CD4-positive, alpha-beta T cell treated with Interleukin-15 for 4 hours (primary cell): ENCODE results near the gene MEGF6.
"Not testable (repeated sequence)": the region's sequence is repeated elsewhere in the genome, so short reads cannot be mapped to it uniquely, and the experiment has no call there.

ENCODE experiments used
- DNase-seq: peaks from one replicate; pipeline ENCODE4 v3.0.0-alpha.2; 2020; ENCODE audit warnings: low spot score

MEGF6 gene

DNA sequence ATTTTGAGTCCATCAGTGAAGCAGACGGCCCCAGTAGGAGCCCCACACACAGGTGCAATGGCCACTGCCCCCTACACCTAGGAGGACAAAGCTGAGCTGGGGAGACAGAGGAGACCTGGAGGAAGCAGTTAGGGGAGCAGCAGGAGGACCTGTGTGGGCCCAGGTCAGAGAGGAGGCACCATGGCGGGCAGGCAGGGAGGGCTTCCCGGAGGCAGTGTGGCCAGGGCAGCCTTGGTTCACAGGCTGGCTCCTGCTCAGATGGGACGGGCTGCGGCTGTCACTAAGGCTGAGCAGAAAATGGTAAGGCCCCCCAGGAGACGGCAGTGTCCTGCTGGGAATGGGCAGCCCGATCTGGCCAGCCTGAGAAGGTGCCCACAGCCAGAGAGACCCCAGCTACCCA lies 15.4 kb downstream of the MEGF6 start:
- no peak for DNase-seq

DNA sequence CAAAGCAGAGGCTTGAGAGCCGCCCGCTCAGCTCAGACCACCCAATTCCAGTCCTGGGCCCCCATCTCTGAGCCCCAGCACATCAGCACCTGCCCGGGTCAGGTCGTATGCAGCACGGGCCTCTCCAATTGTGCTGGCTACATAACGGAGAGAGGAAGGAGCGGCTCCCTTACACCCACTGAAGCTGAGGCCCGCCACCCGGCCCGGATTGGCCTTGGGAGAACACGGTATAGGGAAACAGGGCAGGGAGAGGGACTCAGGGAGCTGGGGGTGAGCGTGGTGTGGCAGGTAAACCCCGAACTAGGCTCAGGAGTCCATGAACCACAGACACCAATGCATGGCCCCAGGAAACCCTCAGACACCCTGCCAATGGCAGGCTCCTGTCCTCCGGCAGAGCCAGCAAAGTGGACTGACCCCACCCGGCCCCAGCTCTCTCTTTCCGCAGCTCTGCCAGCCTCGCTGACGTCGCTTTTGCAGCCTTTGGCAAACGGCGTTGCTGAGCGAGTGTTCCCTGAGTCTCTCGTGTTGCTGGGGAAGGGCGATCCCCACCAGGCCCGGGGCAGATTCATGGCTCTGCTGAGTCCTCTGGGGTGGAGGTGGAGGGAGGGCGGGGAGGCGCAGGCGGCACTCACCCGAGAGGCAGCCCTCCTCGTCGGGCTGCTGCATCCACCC lies 16.5 kb downstream of the MEGF6 start:
- DNase-seq = no peak

DNA sequence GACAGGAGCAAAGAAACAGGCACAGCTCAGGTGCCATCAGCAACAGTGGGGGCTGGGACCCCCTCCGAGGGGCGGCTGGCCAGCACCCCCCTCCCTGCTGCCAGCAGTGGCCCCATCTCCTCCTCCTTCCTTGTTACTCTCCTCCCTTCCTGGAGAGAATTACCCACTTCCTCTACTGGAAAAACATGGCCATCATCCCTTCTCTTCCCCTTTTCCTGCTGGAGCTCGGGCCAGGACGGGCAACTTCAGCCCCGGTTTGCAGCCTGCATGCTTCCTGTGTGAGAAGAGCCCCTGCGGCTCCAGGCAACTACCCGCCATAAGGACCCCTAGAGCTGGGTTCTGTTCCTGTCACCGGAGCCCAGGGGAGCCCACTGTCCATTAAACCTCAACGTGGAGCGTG lies 17.6 kb downstream of the MEGF6 start:
- no peak for DNase-seq

DNA sequence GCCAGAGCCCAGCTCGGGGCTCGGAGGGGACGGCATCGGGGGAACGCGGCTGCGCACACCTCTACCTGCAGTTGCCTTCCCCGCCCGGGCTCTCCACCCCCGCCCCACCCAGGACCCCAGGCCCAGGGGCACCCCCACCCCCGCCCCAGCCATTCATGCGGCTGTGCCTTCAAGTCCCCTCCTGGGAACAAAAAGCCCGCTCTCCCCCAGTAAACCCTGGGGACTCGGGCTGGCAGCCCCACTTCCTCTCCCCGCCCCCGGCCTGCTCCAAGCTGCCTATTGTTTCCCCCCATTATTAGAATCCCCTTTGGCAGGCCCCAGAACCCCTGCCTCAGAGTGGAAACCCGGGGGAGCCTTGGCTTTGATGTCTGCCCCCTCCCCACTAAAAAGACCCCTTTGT lies 18.0 kb downstream of the MEGF6 start:
- DNase-seq = no peak

DNA sequence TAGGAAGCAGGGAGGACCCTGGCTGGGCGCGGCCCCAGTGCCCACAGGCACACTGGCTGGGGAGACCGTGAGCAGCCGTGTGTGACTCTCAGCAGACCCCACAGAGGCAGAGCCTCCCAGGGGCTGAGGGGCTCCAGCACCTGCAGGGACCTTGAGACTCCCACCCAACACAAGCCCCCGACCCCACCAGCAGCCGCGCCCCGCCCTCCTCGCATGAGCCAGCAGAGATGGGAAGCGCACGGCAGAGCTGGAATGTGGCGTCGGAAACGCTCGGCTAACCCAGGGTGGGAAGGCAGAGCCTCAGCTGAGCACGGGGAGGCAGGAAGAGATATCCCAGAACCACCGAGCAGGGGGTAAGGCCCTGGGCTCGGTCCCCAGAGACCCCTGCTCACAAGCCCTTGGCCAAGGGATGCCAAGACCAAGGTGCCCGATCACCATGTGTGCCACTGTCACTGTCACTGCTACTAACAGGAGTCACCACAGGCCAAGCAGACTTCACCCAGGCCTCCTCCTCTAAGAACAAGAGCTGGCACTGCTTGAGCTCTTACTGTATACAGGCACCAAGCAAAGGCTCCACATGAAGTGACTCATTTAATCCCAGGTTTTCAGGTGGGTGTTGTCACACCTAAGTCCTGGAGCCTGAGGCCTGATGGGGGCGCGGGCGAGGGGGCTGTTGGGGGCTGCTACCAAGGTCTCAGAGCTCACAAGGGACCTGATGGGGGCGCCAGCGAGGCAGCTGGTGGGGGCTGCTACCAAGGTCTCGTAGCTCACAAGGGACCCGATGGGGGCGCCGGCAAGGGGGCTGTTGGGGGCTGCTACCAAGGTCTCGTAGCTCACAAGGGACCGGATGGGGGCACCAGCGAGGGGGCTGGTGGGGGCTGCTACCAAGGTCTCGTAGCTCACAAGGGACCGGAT lies 20.1 kb downstream of the MEGF6 start:
- DNase-seq = no peak

DNA sequence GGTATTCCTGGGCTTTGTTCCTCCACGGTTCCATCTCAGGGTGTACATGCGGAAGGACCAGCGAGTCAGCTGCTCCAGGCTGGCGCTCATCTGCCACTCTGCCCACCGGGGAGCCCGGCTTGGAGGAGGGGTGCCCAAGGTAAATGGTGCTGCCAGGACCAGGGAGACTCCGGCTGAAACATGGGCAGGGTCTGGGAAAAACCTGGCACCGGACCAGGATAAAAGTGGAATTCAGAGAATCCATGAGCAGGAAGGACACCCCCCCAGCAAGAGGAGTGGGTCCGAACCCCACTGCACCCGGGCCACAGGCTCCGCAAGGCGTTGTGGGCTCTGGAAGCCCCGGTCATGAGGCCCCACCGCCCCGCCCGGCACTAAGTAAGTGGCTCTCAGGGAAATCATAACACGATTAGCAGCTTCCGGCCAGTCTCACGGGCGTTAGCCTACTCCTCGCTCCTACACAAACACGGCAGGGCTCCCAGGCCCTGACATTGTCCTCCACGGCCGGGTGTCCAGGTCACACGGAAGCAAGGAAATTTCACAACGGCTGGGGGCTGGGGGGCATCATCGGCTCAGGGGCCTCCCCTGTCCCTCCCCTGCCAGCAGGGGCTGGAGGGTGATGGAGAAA lies 21.1 kb downstream of the MEGF6 start:
- no peak for DNase-seq

DNA sequence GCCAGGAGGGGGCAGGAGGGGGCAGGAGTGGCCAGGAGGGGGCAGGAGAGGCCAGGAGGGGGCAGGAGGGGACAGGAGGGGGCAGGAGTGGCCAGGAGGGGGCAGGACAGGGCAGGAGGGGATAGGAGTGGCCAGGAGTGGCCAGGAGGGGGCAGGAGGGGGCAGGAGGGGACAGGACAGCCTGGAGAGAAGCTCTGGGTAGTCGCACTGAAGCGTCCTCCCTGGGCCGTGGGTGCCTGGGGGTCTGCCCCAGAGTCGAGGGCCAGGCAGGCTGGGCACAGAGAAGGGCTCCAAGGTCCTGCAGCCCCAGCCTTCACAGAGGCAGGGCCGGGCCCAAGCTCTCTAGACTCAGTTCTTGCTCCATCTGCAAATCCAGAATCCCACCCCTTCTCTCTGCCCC lies 22.9 kb downstream of the MEGF6 start:
- DNase-seq = no peak

DNA sequence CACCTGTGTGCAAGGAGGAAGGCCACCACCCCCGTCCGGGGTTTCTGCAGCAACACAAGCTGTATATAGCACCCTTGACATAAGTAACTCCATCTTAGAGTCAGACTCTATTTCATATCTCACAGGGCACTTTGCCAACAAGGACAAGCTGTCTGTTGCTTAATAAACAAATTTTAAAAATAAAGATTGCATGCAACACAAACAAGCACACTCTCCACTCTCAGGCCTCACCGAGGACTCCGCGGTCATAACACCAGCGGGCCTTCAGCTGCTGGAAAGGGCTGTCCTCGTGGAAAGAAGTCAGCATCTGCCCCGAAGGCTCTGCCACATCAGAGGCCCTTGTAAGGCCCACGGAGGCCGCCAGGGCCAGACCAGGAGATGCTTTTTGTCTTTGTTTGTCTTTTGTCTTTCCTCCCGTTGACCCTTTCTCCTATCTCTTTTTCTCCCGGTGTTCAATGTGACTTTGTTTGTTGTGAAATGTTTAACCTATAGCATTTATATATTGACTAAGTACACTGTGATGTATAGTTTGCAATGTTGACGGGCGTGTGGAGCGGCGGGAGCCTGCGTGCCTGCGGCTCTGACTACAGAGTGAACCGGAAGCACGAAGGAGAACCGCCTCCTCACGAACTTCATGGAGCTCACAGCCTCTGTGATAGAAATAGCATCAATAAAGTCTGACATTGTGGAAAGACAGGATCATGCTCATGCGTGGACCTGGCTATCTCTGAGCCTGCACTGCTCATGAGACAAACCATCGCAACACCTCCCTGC lies 24.1 kb downstream of the MEGF6 start:
- DNase-seq = no peak

DNA sequence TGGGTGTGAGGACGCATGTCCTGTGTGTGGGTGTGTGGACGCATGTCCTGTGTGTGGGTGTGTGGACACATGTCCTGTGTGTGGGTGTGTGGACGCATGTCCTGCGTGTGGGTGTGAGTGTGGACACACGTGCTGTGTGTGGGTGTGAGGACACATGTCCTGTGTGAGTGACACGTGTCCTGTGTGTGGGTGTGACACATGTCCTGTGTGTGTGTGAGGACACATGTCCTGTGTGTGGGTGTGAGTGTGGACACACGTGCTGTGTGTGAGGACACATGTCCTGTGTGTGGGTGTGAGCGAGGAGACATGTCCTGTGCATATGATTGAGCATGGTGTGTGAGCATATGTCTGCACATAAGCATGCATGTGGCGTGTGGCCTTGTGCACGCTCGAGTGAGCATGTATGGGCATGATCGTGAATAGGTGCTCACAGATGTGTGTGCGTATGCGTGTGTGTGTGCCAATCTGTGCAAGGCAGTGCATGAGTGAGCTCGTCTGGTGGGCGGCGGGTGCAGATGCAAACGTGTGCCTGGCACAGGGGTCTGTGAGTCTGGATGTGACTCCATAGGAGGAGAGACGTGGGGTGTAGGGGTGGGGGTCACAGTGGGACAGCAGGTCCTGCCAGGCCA lies 25.3 kb downstream of the MEGF6 start:
- no peak for DNase-seq

DNA sequence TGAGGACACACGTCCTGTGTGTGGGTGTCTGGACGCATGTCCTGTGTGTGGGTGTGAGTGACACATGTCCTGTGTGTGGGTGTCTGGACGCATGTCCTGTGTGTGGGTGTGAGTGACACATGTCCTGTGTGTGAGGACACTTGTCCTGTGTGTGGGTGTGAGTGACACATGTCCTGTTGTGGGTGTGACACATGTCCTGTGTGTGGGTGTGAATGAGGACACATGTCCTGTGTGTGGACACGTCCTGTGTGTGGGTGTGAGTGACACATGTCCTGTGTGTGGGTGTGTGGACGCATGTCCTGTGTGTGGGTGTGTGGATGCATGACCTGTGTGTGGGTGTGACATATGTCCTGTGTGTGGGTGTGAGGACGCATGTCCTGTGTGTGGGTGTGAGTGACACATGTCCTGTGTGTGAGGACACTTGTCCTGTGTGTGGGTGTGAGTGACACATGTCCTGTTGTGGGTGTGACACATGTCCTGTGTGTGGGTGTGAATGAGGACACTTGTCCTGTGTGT lies 25.9 kb downstream of the MEGF6 start:
- DNase-seq = not testable (repeated sequence)

DNA sequence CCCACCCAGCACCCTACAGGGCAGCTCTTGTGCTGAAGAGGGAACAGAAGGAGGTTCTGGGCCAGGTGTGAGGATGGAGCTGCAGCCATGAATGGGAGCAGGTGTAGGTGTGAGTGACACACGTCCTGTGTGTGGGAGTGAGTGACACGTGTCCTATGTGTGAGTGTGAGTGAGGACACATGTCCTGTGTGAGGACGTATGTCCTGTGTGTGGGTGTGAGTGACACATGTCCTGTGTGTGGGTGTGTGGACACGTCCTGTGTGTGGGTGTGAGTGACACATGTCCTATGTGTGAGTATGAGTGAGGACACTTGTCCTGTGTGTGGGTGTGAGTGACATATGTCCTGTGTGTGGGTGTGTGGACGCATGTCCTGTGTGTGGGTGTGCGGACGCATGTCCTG lies 26.4 kb downstream of the MEGF6 start:
- DNase-seq = no peak

DNA sequence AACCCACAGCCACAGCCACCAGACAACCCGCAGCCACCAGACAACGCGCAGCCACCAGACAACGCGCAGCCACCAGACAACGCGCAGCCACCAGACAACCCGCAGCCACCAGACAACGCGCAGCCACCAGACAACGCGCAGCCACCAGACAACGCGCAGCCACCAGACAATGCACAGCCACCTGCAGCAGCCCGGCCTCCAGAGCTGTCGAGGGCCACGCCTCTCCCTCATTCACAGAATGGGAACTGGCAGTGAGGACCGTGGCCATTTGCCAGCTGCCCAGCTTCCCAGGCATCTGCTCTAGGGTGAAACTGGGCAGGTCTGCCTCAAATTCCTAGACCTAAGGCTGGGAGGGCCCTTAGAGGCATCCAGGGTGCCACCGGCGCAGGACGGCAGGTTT lies 27.6 kb downstream of the MEGF6 start:
- not testable (repeated sequence) for DNase-seq

DNA sequence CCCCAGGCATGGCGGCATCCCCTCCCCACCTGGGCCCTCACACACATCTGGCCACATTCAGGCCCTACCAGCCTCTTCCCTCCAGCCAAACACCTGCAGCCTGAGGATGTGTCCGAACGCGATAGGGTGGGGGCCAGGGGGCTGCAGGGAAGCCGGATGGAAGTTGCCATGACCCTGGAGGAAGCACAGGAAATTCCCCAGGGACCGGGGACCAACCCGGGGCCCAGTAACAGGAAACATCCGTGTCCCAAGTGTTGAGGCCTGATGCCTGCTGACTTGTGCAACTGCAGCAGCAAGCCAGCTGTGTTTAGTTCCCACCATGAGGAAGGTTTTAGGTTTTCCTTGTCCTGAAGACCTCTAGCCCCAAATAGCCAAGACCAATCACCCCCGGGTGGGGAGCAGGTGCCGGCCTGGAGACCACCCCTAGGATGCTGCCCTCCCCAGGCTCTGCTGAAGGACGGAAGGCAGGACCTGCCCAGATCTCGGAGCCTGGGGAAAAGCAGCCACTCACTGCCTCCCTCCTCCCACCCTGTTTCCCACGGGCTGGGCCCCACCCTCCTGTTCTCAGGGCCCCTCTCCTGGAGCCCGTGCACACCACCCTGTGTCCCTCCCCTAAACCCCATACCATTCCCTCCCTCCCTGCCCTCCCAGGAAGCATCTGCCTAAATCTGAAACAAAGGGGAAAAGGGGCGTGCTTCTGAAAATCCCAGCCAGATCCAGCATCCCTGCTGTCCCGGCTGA lies 29.8 kb downstream of the MEGF6 start:
- no peak for DNase-seq

DNA sequence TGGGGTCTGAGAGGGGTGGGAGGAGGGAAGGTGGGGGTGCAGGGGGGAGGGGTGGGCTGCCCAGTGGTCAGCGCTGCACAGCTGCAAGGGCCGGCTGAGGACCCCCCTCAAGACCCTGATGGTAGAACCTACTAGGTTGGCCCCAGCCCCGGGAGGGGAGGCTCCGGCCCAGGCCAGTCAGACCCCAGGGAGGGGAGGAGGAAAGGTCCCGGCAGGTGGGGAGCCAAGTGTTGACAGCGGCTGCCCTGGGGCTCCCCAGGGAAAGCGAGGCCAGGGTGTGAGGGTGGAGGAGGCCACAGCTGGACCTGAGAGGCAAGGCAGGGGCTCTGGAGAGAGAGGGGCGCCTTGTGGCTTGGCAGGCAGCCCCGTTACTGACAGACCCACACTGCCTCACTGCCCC lies 31.1 kb downstream of the MEGF6 start:
- no peak for DNase-seq

DNA sequence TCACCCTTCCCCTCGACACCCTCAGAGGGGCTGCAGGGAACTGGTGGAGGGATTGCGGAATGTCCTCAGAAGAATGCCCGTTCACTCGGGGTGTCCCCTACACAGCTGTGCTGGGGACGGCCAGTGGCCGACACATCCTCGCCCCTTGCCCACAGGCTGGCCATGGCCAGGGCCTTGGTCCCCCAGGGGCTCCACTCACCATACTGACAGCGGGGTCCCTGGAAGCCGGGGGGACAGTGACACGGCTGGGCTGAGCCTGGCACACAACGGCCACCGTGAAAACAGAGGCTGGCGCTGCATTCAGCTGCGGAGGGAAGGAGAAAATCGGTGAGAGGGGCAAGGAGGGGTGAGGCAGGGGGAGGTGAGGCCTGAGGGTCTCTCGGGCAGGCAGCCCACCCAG lies 31.7 kb downstream of the MEGF6 start:
- no peak for DNase-seq

DNA sequence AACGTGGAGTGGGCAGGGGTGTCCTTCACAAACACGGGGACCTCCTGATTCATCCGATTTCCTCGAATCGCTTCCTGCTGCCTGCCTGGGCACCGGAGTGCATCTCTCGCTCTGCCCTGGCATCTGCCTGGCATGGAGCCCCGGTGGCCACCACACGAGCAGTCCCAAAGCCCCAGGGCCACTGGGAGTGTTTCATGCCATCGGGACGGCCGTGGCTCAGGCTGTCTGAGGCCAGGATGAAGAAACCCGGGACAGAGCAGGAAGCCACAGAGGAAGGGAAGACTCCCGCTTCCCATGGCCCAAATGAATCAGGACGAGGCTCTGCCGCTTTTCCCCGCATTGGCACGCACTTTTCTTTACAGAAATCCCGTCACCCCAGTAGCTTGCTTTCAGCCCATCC lies 32.4 kb downstream of the MEGF6 start:
- DNase-seq = no peak

DNA sequence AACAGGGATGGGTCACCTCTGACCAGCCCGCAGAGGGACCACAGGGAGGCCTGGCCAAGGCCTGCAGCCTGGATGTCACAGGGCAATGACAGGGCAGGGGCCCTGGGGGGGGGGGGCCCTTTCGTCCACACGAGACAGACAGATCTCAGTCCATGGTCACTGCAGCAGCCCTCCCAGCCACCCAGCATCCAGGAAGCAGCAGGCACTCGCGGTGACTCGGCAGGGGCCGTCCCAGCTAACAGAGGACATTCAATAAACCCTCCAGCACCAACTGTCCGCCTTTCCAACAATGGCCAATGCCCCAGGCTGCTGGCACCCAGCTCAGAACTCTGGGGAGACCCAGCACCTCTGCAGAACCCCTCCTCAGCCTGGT lies 32.9 kb downstream of the MEGF6 start:
- no peak for DNase-seq

DNA sequence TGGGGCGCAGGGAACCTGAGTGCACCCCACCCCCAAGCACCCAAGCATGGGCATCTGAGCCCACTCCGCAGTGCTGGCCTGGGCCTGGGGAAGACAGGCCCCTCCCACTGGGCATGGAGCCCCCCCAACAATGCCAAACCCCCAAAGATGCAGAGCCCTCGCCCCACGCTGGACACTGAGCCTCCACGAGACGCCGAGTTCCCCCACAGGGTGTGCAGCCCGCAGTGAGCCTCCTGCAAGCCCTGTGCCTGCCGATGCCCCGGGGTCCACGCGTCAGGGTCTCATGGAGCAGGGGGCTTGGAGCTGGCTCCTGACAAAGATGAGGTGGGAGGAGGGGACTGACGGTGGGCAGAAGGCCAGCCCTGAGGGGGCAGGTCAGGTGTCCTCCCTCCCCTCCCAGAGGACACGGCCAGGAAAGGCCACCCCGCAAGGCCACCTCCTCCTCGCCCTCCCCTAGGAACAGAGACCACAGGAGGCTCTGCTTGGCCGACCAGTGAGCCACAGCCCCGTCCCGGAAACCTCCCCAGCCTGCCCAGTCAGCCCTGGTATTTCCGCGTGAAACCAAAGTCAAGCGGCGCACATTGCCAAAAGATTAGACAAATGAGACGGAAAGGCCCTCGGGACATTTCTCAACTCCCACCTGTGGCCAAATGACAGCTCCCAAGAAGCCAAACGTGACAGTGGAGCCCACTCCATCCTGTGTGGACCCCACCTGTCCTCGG lies 33.4 kb downstream of the MEGF6 start:
- DNase-seq = no peak

DNA sequence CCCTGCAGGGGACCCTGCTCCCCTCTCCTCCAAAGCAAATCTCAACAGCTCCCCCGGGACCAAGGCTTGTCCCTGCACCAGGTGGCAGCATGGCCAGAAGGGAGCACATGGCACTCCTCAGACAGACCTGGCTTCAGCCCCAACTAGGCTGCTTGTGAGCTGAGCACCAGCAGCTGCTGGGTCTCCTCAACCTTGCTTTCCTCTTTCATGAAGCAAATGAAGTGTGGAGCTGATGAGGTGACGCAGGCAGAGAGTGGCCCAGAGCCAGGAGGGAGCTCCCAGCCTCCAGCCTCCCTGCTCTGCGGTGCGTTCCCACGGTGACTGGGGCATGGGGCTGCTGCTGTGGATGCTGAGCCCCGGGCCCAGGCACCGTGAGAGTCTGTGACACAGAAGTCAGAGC lies 34.0 kb downstream of the MEGF6 start:
- DNase-seq = no peak

DNA sequence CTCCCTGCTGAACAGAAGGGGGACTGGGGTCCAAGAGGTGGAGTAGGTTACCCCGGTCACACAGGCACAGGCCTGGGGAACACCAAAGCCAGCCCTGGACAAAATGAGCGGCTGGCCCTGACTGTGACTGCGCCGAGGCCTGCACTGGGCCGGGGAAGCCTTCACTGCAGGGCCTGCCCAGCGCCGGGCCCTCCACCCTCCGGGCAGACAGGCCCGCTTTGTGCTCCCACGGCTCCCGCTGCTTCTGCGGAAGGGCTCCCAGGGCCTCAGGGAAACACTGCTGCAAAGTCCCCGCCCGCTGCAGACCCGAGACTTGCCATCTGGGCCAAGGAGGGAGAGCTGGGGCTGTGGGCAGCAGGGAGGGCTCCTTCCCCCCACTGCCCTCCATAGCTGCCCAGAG lies 35.3 kb downstream of the MEGF6 start:
- DNase-seq = no peak
